HG02763 (cell line): ENCODE data around the gene EXOC6B.
"Not testable (repeated sequence)": the region's sequence is repeated elsewhere in the genome, so short reads cannot be mapped to it uniquely, and the experiment has no call there.

Source experiments
- ATAC-seq: cut with Tn5 transposase; IDR thresholded peaks from one replicate; pipeline ENCODE4 v1.9.1; 2021; ENCODE audit warnings: mild to moderate bottlenecking, moderate library complexity; ENCODE audit not compliant: unreplicated experiment

EXOC6B gene

GRCh38 chr2:72484622-72485021 lies 341.2 kb downstream of the EXOC6B start:
- not testable (repeated sequence) for ATAC-seq

DNA sequence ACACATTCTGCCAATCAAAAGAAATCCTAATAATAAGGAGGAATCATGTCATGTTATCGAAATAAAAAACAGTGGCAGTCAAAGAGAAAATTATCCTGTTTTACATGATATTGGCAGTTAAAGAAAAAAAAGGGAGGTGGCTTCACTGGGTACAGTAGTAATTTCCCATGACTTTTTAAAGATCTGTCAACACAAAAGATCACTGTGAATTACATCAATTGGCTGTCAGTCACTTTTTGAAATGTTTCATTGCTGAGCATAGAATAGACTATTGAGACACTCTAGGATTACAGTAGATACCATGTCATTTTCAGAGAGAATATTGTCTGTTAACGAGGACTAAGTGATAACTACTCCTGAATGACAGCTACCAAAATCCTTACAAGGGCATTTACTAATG lies 342.5 kb downstream of the EXOC6B start:
- no peak for ATAC-seq

- ATAC-seq = no peak
These were observed 350.6 kb downstream of the EXOC6B start for GRCh38 chr2:72475246-72475645.

DNA sequence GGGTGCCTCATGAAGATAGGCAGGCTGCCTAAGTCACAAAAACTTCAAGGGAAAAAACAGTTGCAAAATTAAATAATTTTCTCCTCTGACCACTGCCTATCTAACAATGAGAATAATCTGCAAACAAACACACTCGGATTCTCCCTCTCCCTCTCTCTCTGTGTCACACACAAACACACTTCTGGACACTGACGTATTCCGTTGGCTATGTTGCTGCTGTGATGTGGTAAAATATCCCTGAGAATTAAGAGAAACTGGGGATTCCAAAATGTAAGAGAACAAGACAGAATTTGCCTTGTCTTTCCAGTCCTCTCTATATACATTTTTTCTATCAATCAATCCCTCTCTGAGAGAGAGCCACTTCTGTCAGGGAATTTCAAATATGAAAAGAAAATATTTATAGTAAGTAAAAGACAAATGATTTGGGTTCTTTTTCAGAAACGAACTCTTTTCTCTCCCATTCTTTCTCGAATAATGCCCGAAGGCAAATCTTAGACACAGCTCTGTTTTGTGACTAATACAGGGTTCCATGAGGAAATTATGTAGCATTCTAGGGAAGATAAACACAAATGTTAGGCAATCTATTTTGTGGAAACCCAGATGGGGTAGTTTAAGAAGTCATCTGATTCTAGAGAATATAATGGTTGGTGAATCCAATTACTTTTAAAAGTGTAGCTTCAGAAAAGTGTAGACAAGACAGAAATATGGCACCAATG lies 367.9 kb downstream of the EXOC6B start:
- no peak for ATAC-seq

GRCh38 chr2:72454189-72454588 lies 371.6 kb downstream of the EXOC6B start:
- no peak for ATAC-seq

DNA sequence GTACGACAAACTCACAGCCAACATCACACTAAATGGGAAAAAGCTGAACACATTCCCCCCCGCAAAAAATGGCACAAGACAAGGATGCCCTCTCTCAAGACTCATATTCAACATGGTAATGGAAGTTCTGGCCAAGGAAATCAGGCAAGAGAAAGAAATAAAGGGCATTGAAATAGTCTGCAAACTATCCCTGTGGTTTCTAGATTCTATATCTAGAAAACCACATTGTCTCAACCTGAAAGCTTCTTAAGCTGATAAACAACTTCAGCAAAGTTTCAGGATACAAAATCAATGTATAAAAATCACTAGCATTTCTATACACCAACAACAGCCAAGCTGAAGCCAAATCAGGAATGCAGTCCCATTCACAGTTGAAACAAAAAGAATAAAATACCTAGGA lies 383.6 kb downstream of the EXOC6B start:
- no peak for ATAC-seq

GRCh38 chr2:72439892-72440291 lies 385.9 kb downstream of the EXOC6B start:
- ATAC-seq = no peak

- no peak for ATAC-seq
These were observed 387.5 kb downstream of the EXOC6B start for GRCh38 chr2:72438364-72438763.

- ATAC-seq = no peak
These were observed 394.1 kb downstream of the EXOC6B start for GRCh38 chr2:72431737-72432136.

- no peak for ATAC-seq
These were observed 398.6 kb downstream of the EXOC6B start for GRCh38 chr2:72427022-72427861.

- ATAC-seq = no peak
These were observed 399.8 kb downstream of the EXOC6B start for GRCh38 chr2:72425996-72426395.

- ATAC-seq = no peak
These were observed 402.1 kb downstream of the EXOC6B start for GRCh38 chr2:72423756-72424155.

- ATAC-seq = not testable (repeated sequence)
These were observed 404.0 kb downstream of the EXOC6B start for GRCh38 chr2:72421771-72422379.

DNA sequence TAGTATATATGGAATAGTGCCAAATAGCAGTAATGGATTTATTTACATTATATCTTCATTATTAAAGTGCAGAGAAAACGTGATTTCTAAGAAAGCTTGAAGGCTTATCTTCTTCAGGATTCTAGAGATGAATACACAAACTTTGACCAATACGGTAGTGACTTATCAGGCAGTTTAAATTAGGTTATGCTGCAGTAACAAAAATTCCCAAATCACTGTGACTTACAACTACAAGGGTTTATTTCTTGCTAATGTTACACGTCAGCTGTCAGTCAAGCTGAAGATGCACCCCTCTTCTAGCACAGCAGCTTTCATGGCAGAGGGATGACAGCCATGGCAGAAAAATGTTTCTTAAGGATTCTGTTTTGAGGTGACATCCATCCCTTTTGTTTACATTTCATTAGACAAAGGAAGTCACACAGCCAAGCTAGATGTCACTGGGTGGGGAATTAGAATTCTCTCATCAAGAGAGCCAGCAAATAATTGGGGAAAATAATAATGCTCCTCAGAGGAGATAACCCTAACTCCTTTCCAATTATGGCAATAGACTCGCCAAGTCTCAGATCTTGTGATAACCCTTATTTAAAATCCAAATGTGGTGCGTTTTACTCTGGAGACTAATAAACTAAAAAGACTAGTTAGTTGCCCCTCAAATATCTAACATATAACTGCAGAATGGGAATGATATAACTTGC lies 409.9 kb downstream of the EXOC6B start:
- ATAC-seq = no peak

DNA sequence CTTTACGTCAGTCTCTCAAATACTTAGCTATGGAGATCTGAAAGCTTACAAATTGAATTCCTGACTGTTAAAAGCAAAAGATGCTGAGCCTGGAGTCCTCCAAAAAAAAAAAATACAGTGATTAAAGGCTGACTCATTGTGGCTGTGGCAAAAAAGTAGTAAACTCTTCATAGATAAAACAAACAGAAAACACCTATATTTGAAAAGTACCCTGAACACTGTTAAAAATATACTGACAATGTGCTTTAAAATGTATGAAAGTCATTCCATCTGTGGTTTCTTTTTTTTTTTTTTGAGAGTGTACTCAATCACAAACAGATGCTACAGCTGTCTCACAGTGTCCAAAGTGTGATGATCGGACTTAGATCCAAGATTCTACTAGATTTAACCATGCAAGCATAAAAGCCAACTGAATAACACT lies 410.6 kb downstream of the EXOC6B start:
- no peak for ATAC-seq

- no peak for ATAC-seq
These were observed 411.6 kb downstream of the EXOC6B start for GRCh38 chr2:72414137-72414760.

DNA sequence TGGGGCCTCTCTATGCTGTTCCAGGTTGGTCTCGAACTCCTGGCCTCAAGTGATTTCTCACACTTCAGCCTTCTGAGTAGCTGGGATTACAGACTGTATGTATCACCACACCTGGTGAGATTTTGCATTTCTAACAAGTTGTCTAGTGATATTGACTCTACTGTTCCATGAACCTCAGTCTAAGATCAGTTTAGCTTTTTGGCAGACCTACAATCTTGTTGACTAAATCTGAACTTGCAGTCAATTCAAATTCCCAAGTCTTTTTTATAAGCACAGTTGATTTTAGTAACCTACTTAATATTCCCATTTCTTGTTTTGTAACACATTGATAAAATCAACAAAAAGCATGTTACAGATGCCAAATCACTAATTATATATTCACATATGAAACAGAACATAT lies 412.1 kb downstream of the EXOC6B start:
- no peak for ATAC-seq

DNA sequence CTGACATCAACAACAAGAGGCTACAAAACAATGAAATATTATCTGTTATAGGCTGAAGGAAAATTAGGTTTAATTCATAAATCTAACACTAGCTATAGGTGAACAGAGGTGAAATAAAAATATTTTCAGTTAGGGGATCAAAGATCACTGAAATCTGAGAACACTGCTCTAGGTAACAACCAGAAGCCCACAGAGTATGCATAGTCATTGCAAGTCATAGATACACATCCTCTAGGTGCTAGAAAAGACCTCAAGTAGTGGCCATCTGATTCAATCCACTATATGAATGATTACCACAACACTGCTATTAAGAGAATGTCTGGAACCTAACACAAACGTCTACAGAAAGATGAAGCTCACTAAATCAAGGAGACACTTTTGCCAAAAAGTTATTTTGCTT lies 413.6 kb downstream of the EXOC6B start:
- ATAC-seq = no peak

DNA sequence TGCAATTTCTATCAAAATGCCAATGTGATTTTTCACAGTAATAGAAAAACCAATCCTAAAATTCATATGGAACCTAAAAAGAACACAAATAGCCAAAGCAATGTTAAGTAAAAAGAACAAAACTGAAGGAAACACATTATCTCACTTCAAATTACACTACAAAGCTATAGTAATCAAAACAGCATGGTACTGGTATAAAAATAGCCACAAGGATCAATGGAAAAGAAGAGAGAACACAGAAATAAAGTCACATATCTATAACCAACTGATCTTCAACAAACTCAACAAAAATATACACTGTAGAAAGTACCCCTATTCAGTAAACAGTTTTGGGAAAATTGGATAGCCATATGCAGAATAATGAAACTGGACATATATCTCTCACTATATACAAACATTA lies 426.0 kb downstream of the EXOC6B start:
- no peak for ATAC-seq

GRCh38 chr2:72395096-72395495 lies 430.7 kb downstream of the EXOC6B start:
- no peak for ATAC-seq
